Activated T-helper 2 cell treated with anti-CD3 and anti-CD28 coated beads, Interferon-gamma antibody, Interleukin-2, Interleukin-4, amounts not matched to agents 10 μg/mL and 5 μg/mL and 100 μg/mL, durations not matched to agents 14 hours and 24 hours and 36 hours (primary cell): ENCODE measurements around the gene PLAAT3. TPM values are rescaled to one million over a fixed set of nuclear protein-coding genes. Genes with fewer than 3 reads are reported as not detected.
"Not testable (repeated sequence)": the region's sequence is repeated elsewhere in the genome, so short reads cannot be mapped to it uniquely, and the experiment has no call there.

ENCODE experiments used
- DNase-seq: peaks from one replicate; pipeline ENCODE4 v3.0.0; 2021; ENCODE audit warnings: low spot score
- H3K27ac Mint-ChIP-seq: one replicate; pipeline ENCODE4 v1.8.0; 2021; ENCODE audit warnings: mixed read lengths
- H3K27me3 Mint-ChIP-seq: one replicate; pipeline ENCODE4 v1.8.0; 2021; ENCODE audit warnings: low read depth, mixed read lengths
- H3K36me3 Mint-ChIP-seq: one replicate; pipeline ENCODE4 v1.8.0; 2021; ENCODE audit warnings: low read depth, mixed read lengths
- H3K4me1 Mint-ChIP-seq: one replicate; pipeline ENCODE4 v1.8.0; 2021; ENCODE audit warnings: low read depth, mixed read lengths
- H3K4me3 Mint-ChIP-seq: one replicate; pipeline ENCODE4 v1.8.0; 2021; ENCODE audit warnings: low read depth, mild to moderate bottlenecking, moderate library complexity, mixed read lengths
- H3K9me3 Mint-ChIP-seq: one replicate; pipeline ENCODE4 v1.8.0; 2021; ENCODE audit warnings: mixed read lengths
- intact Hi-C: fragments of 100-400 bp; cut with micrococcal nuclease; formaldehyde crosslinking; loops from one replicate; pipeline ENCODE4 v1.15.1; 2023
- total RNA-seq: library from RNA; stranded (reverse); gene quantifications from 2 replicates; pipeline ENCODE4 v1.2.3, GENCODE V29; 2022

Gene PLAAT3
- total RNA-seq, 1 donor from 2014 or later: 15.2 TPM

DNA sequence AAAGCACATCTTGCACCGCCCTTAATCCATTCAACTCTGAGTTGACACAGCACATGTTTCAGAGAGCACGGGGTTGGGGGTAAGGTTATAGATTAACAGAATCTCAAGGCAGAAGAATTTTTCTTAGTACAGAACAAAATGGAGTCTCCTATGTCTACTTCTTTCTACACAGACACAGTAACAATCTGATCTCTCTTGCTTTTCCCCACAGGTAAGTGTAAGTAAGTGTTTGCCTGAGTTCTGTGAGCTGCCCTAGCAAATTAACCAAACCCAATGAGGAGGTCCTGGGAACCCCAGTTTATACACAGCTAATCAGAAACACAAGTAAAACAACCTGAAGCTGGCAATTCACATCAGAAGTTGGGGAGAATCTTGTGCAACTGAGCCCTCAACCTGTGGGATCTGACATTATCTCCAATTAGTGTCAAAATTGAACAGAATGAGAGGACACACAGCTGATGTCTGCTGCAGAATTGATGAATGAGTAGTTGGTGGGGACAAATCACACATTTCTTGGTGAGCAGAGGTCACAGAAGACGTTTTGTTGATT, 85.4 kb downstream of the PLAAT3 start:
- H3K36me3 Mint-ChIP-seq, DNase-seq, intact Hi-C loops, H3K4me3 Mint-ChIP-seq, H3K9me3 Mint-ChIP-seq, H3K27me3 Mint-ChIP-seq, H3K27ac Mint-ChIP-seq: not testable (repeated sequence)
- peaks cover 40% of the 10 kb centered on the region for H3K4me1 Mint-ChIP-seq

DNA sequence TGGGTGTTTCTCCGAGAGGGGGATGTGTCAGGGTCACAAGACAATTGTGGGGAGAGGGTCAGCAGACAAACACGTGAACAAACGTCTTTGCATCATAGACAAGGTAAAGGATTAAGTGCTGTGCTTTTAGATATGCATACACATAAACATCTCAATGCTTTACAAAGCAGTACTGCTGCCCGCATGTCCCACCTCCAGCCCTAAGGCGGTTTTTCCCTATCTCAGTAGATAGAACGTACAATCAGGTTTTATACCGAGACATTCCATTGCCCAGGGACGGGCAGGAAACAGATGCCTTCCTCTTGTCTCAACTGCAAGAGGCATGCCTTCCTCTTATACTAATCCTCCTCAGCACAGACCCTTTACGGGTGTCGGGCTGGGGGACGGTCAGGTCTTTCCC, 86.1 kb downstream of the PLAAT3 start:
- H3K4me3 Mint-ChIP-seq, H3K9me3 Mint-ChIP-seq, H3K27me3 Mint-ChIP-seq, DNase-seq, H3K27ac Mint-ChIP-seq, intact Hi-C loops, H3K36me3 Mint-ChIP-seq: not testable (repeated sequence)
- H3K4me1 Mint-ChIP-seq: peaks cover 34% of the 10 kb centered on the region

DNA sequence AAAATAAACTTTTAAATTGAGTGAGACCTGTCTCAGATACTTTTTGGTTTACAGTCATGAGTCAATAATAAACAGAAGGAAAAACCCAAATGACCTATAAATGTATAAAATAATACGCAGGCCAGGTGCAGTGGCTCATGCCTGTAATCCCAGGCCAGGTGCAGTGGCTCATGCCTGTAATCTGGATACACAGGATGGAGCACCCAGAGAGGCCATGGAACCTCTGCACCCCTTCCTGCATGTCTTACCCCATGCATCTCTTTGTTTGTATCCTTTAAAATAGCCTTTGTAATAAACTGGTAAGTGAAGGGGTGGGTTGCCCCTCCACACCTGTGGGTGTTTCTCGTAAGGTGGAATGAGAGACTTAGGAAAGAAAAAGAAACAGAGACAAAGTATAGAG, 86.6 kb downstream of the PLAAT3 start:
- DNase-seq: no peak
- Mint-ChIP-seq H3K4me1 (peaks cover 29% of the 10 kb centered on the region), H3K27me3 (peaks cover 5% of the 10 kb centered on the region), H3K4me3 (no peak overlapping the region), H3K9me3 (peaks cover 4% of the 10 kb centered on the region), H3K27ac (no peak overlapping the region), H3K36me3 (peaks cover 5% of the 10 kb centered on the region)
- intact Hi-C loops: no loop called here

Other genes with a start within 250 kb of the PLAAT3 start
- not detected in 2 replicates for gene SLC22A9, start 244.6 kb downstream of the PLAAT3 start, total RNA-seq
- 0.64 and 0.80 TPM in 2 replicates for gene PLAAT5, start 123.3 kb downstream of the PLAAT3 start, total RNA-seq
- 1.1 and 1.4 TPM in 2 replicates for gene LGALS12, start 108.3 kb downstream of the PLAAT3 start, total RNA-seq
- gene PLAAT4, start 77.6 kb downstream of the PLAAT3 start, total RNA-seq: 41.4 and 45.7 TPM in 2 replicates
- gene PLAAT2, start 51.1 kb downstream of the PLAAT3 start, total RNA-seq: not detected in 2 replicates
- 38.6 and 38.8 TPM in 2 replicates for gene ATL3, start 56.9 kb upstream of the PLAAT3 start, total RNA-seq
- 61.1 and 64.1 TPM in 2 replicates for gene RTN3, start 67.1 kb upstream of the PLAAT3 start, total RNA-seq
- gene ZFTA, start 154.3 kb upstream of the PLAAT3 start, total RNA-seq: 7.0 and 8.9 TPM in 2 replicates
- gene SPINDOC, start 199.0 kb upstream of the PLAAT3 start, total RNA-seq: 67.0 and 69.2 TPM in 2 replicates
- gene MARK2, start 224.7 kb upstream of the PLAAT3 start, total RNA-seq: 36.5 and 38.8 TPM in 2 replicates